HepG2 (cell line): ENCODE results near the gene UBAP1L. TPM values are rescaled to one million over a fixed set of nuclear protein-coding genes. Genes with fewer than 3 reads are reported as not detected.

Experiments
- ATAC-seq: fragments of 200-7000 bp; cut with Tn5 transposase; 3 replicates; pipeline ENCODE4 v1.9.1; 2020; ENCODE audit warnings: mild to moderate bottlenecking, moderate library complexity
- BruUV-seq: library from RNA; stranded (reverse); fragments of 400-500 nt; replicated peaks from 2 replicates; lab custom pipeline; 2021; lab: Mats Ljungman, UMichigan
- CTCF ChIA-PET: fragments of 300-600 bp; formaldehyde crosslinking; extraction: SDS; loops from one replicate; lab custom pipeline; 2021; ENCODE audit warnings: low total read pairs, inconsistent platforms, low intra/inter-chr PET ratio; lab: Yijun Ruan, JAX
- POLR2A ChIA-PET: fragments of 350-600 bp; sonication (Branson Sonifier 250); formaldehyde crosslinking; loops from one replicate; lab custom pipeline; 2020; ENCODE audit warnings: antibody characterized with exemption, inconsistent platforms; lab: Yijun Ruan, JAX
- DNase-seq: peaks from one replicate; pipeline ENCODE4 v3.0.0-alpha.2; 2015; ENCODE audit warnings: low spot score
- FAIRE-seq: peaks from 3 replicates; lab custom pipeline; 2011; peaks lifted over from hg19 to GRCh38; lab: Jason Lieb, UNC
- H2AFZ ChIP-seq: one replicate; pipeline ENCODE4 v1.6.1; 2011; ENCODE audit warnings: low read length, inconsistent platforms
- H3K27ac ChIP-seq: fragments of 300-600 bp; 3 replicates; pipeline ENCODE4 v1.8.0; 2011; ENCODE audit warnings: mixed run types, mild to moderate bottlenecking, mixed read lengths, low read length, inconsistent platforms; ENCODE audit not compliant: insufficient read depth; ENCODE audit errors: extremely low read length
- H3K27me3 ChIP-seq, 2 experiments: fragments of 200-600 bp in 1 of 2; 2 replicates in 1 of 2; 3 replicates in 1 of 2; pipeline versions ENCODE4 v1.6.0 to v1.8.0; 2011; ENCODE audit warnings: low read length in 2 of 2, mild to moderate bottlenecking in 2 of 2, moderate library complexity in 2 of 2, inconsistent platforms in 1 of 2; ENCODE audit not compliant: insufficient read depth in 2 of 2, control insufficient read depth in 1 of 2
- H3K36me3 ChIP-seq, 2 experiments: fragments of 200-600 bp in 1 of 2; replicated peaks in 1 of 2; 2 replicates in 1 of 2; 3 replicates in 1 of 2; pipeline versions ENCODE4 v1.5.1 to v1.8.0; 2011; ENCODE audit warnings: low read length in 2 of 2, inconsistent platforms in 1 of 2; ENCODE audit not compliant: insufficient read depth in 2 of 2, control insufficient read depth in 1 of 2
- H3K4me1 ChIP-seq: 2 replicates; pipeline ENCODE4 v1.5.1; 2012; ENCODE audit warnings: low read length, inconsistent platforms; ENCODE audit not compliant: insufficient read depth
- H3K4me2 ChIP-seq: 2 replicates; pipeline ENCODE4 v1.6.0; 2011; ENCODE audit warnings: low read depth, low read length, inconsistent platforms
- H3K4me3 ChIP-seq, 3 experiments: fragments of 200-600 bp in 1 of 3; sonication (generic), shearing (Covaris generic) in 1 of 3; replicated peaks in 1 of 3; 2 replicates each; pipeline ENCODE4 v1.5.1; 2011 to 2016; ENCODE audit warnings: low read length in 3 of 3, inconsistent platforms in 2 of 3, low read depth in 2 of 3, mild to moderate bottlenecking in 2 of 3, control low read depth in 1 of 3, mixed read lengths in 1 of 3; ENCODE audit not compliant: insufficient read depth in 1 of 3
- H3K79me2 ChIP-seq: one replicate; pipeline ENCODE4 v1.6.1; 2011; ENCODE audit warnings: low read length, inconsistent platforms; ENCODE audit not compliant: insufficient read depth
- H3K9ac ChIP-seq: 2 replicates; pipeline ENCODE4 v1.6.0; 2011; ENCODE audit warnings: mild to moderate bottlenecking, low read depth, low read length, inconsistent platforms; ENCODE audit not compliant: insufficient read depth
- H3K9me3 ChIP-seq: 2 replicates; pipeline ENCODE4 v1.5.1; 2012; ENCODE audit warnings: mild to moderate bottlenecking, low read length
- H4K20me1 ChIP-seq: 2 replicates; pipeline ENCODE4 v1.6.0; 2011; ENCODE audit warnings: inconsistent platforms, mild to moderate bottlenecking, low read length, moderate library complexity; ENCODE audit not compliant: insufficient read depth
- FOXA1 ChIP-seq, 2 experiments: fragments of 450-650 bp in 1 of 2; sonication (generic) in 1 of 2; formaldehyde crosslinking in 1 of 2; IDR thresholded peaks; 2 replicates each; pipeline versions ENCODE4 v1.4.0 to v1.6.1; 2016 to 2020; ENCODE audit warnings: missing genetic modification reagents in 1 of 2
- TAF15 ChIP-seq: fragments of 200-400 bp; formaldehyde crosslinking; IDR thresholded peaks from one replicate; pipeline ENCODE4 v1.6.1; 2018; ENCODE audit warnings: mild to moderate bottlenecking, low read depth, low read length; ENCODE audit not compliant: poor library complexity, severe bottlenecking
- WGBS: methylation state at CpG from one replicate; pipeline ENCODE4 v1.1.6; 2017; ENCODE audit warnings: low lambda C conversion rate; 5-methylcytosine and 5-hydroxymethylcytosine counted together
- in situ Hi-C: cut with HindIII; loops from 2 replicates; pipeline ENCODE4 v1.10.0; 2017; ENCODE audit warnings: low pct_unique_long_range_greater_than_20kb; ENCODE audit not compliant: extremely low pct_ligation_motif_present
- intact Hi-C: fragments of 100-400 bp; cut with micrococcal nuclease; formaldehyde crosslinking; loops from one replicate; pipeline ENCODE4 v1.10.0; 2022; ENCODE audit not compliant: unreplicated experiment
- polyA plus RNA-seq, 8 experiments: library from polyadenylated mRNA; depleted of rRNA in 3 of 8; stranded (reverse) in 7 of 8; unstranded in 1 of 8; fragments of >200 nt; fragmentation: Illumina TruSeq in 4 of 8; extraction: Trizol in 4 of 8; gene quantifications; 2 replicates each; pipeline versions ENCODE4 v1.2.1 to v1.2.3, GENCODE V29; 2011 to 2016; ENCODE audit warnings: low read depth in 4 of 8, missing spikeins in 1 of 8, mixed read lengths in 1 of 8; ENCODE audit not compliant: insufficient read depth in 1 of 8
- total RNA-seq, 5 experiments: library from RNA; depleted of rRNA; stranded (reverse); fragments of >200 nt; fragmentation: Illumina TruSeq; extraction: Trizol; gene quantifications; 2 replicates each; pipeline ENCODE4 v1.2.3, GENCODE V29; 2016; ENCODE audit warnings: low read depth in 1 of 5
- TF ChIP-seq, protein P1 (sequence below): sonication (generic); formaldehyde crosslinking; IDR thresholded peaks from 2 replicates; pipeline ENCODE4 v1.4.0; 2020; ENCODE audit warnings: missing genetic modification reagents, mild to moderate bottlenecking, borderline replicate concordance
- TF ChIP-seq, protein P2 (sequence below): IDR thresholded peaks from 2 replicates; pipeline ENCODE4 v1.6.1; 2012; ENCODE audit warnings: low read depth, low read length, improper control_type of control experiment
- TF ChIP-seq, protein P3 (sequence below): sonication (generic); formaldehyde crosslinking; IDR thresholded peaks from 2 replicates; pipeline ENCODE4 v1.5.0; 2020; ENCODE audit warnings: missing genetic modification reagents

UBAP1L gene
- total and polyA plus RNA-seq, 2 of the 13 experiments (the other 11 are each of a cell fraction or from before 2014, with no cell fraction given), result 0.86 to 1.4 TPM

DNA sequence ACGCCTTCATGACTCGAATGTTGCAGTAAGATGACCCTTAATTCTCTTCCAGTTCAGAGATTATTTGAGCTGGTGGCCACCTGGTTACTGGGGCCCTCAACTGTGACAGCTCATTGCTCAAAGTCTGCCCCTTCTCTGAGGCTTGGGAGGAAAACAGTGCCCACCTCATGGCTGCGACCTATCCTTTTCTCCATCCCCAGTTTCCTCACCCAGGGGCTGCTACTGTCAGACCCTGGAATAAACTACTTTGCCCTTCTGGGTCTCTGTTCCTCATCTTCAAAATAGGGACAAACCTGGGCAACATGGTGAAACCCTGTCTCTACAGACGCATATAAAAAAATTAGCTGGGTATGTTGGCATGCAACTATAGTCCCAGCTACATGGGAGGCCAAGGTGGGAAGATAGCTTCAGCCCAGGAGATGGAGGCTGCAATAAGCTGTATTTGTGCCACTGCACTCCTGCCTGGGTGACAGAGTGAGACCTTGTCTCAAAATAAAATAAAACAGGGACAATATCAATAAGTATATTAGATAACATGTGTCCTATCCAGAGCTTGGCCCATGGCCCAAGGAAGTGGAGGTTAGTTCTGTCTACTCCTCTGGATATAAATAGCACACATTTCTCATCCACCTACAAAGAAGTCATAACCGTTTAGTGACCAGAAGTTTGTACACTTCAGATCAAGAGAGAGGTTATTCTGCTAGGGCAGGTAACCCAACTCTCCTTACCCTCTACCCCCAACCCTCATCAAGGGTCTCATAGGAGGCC is 45.0 kb downstream of the UBAP1L start:
- H3K27me3 ChIP-seq, result peaks cover 1 to 15% of the 10 kb centered on the region in 2 experiments; a peak in 4 of 5 replicates

More for the DNA sequence above, 45.0 kb downstream of the UBAP1L start:
- WGBS, result 33% methylated on average over 3 of the region's 5 CpGs
- CTCF ChIA-PET, result no interaction called here
- no peak for TF ChIP-seq FOXA1 (IDR thresholded peaks at IDR 0.05)
- TF ChIP-seq FOXA1 (CRISPR knock-in tag; IDR thresholded peaks at IDR 0.05), result no peak
- TF ChIP-seq, protein P1, sequence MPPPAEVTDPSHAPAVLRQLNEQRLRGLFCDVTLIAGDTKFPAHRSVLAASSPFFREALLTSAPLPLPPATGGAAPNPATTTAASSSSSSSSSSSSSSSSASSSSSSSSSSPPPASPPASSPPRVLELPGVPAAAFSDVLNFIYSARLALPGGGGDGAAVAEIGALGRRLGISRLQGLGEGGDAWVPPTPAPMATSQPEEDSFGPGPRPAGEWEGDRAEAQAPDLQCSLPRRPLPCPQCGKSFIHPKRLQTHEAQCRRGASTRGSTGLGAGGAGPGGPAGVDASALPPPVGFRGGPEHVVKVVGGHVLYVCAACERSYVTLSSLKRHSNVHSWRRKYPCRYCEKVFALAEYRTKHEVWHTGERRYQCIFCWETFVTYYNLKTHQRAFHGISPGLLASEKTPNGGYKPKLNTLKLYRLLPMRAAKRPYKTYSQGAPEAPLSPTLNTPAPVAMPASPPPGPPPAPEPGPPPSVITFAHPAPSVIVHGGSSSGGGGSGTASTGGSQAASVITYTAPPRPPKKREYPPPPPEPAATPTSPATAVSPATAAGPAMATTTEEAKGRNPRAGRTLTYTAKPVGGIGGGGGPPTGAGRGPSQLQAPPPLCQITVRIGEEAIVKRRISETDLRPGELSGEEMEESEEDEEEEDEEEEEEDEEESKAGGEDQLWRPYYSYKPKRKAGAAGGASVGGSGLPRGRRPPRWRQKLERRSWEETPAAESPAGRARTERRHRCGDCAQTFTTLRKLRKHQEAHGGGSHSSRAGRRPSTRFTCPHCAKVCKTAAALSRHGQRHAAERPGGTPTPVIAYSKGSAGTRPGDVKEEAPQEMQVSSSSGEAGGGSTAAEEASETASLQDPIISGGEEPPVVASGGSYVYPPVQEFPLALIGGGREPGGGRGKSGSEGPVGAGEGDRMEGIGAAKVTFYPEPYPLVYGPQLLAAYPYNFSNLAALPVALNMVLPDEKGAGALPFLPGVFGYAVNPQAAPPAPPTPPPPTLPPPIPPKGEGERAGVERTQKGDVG (CRISPR knock-in tag), result no peak
- TF ChIP-seq, protein P2, sequence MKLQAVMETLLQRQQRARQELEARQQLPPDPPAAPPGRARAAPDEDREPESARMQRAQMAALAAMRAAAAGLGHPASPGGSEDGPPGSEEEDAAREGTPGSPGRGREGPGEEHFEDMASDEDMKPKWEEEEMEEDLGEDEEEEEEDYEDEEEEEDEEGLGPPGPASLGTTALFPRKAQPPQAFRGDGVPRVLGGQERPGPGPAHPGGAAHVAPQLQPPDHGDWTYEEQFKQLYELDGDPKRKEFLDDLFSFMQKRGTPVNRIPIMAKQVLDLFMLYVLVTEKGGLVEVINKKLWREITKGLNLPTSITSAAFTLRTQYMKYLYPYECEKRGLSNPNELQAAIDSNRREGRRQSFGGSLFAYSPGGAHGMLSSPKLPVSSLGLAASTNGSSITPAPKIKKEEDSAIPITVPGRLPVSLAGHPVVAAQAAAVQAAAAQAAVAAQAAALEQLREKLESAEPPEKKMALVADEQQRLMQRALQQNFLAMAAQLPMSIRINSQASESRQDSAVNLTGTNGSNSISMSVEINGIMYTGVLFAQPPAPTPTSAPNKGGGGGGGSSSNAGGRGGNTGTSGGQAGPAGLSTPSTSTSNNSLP, result no peak
- TF ChIP-seq, protein P3, sequence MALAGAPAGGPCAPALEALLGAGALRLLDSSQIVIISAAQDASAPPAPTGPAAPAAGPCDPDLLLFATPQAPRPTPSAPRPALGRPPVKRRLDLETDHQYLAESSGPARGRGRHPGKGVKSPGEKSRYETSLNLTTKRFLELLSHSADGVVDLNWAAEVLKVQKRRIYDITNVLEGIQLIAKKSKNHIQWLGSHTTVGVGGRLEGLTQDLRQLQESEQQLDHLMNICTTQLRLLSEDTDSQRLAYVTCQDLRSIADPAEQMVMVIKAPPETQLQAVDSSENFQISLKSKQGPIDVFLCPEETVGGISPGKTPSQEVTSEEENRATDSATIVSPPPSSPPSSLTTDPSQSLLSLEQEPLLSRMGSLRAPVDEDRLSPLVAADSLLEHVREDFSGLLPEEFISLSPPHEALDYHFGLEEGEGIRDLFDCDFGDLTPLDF (CRISPR knock-in tag), result no peak
- TF ChIP-seq TAF15, result no peak
- POLR2A ChIA-PET, result interaction anchor here (0.7 to 1.5 kb wide), 2 partner anchors 12 to 235 kb away, joined by 4 to 6 read pairs; partner anchors contain the start of gene RNU5B-1
- ATAC-seq, result no peak
- no peaks in the 10 kb centered on the region for H3K9me3 ChIP-seq
- H3K4me1 ChIP-seq, result peaks cover 18% of the 10 kb centered on the region; the same call in 1 of the 2 replicates
- no TSS peak for BruUV-seq
- no peak overlapping the region for H3K4me3 ChIP-seq
- H2AFZ ChIP-seq, result no peak overlapping the region
- no peak overlapping the region for H3K9ac ChIP-seq
- FAIRE-seq, result no peak
- H3K4me2 ChIP-seq, result no peak overlapping the region
- H3K27ac ChIP-seq, result no peak overlapping the region
- no peaks in the 10 kb centered on the region for H3K36me3 ChIP-seq
- intact Hi-C loops (no loop called here), in situ Hi-C loops (no loop called here)
- no peaks in the 10 kb centered on the region for H4K20me1 ChIP-seq
- no peak for DNase-seq
- no peaks in the 10 kb centered on the region for H3K79me2 ChIP-seq
